DOHH2 (cell line): Measurements from ENCODE around the gene KIRREL3.

Source experiments
- H3F3A ChIP-seq: fragments of 200-600 bp; sonication (generic), shearing (Covaris generic); 2 replicates; pipeline ENCODE4 v1.6.0; 2016; ENCODE audit warnings: antibody characterized with exemption, mild to moderate bottlenecking; ENCODE audit not compliant: control insufficient read depth, insufficient read depth
- H3K27ac ChIP-seq: fragments of 200-600 bp; sonication (generic); 2 replicates; pipeline ENCODE4 v1.5.1; 2014; ENCODE audit warnings: low read depth, mild to moderate bottlenecking, low read length, moderate library complexity
- H3K27me3 ChIP-seq: fragments of 200-600 bp; sonication (generic); 2 replicates; pipeline ENCODE4 v1.6.1; 2014; ENCODE audit warnings: mild to moderate bottlenecking, low read length, mixed read lengths; ENCODE audit not compliant: control insufficient read depth
- H3K36me3 ChIP-seq: fragments of 200-600 bp; sonication (generic); 2 replicates; pipeline ENCODE4 v1.6.1; 2014; ENCODE audit warnings: mild to moderate bottlenecking, low read length, moderate library complexity, mixed read lengths; ENCODE audit not compliant: control insufficient read depth
- H3K4me1 ChIP-seq: fragments of 200-600 bp; sonication (generic); 2 replicates; pipeline ENCODE4 v1.6.1; 2014; ENCODE audit warnings: mild to moderate bottlenecking, low read length, mixed read lengths; ENCODE audit not compliant: control insufficient read depth
- H3K4me2 ChIP-seq: fragments of 200-600 bp; sonication (generic); 2 replicates; pipeline ENCODE4 v1.6.0; 2014; ENCODE audit warnings: mild to moderate bottlenecking, low read length, moderate library complexity
- H3K4me3 ChIP-seq: fragments of 200-600 bp; sonication (generic); 2 replicates; pipeline ENCODE4 v1.5.1; 2014; ENCODE audit warnings: mild to moderate bottlenecking, low read length, mixed read lengths
- H3K79me2 ChIP-seq: fragments of 200-600 bp; sonication (generic); 2 replicates; pipeline ENCODE4 v1.6.1; 2014; ENCODE audit warnings: mild to moderate bottlenecking, low read length, mixed read lengths; ENCODE audit not compliant: control insufficient read depth
- H3K9me2 ChIP-seq: fragments of 200-600 bp; sonication (generic); replicated peaks from 2 replicates; pipeline ENCODE4 v1.6.1; 2014; ENCODE audit warnings: mild to moderate bottlenecking, low read length, mixed read lengths; ENCODE audit not compliant: control insufficient read depth
- H3K9me3 ChIP-seq: fragments of 200-600 bp; sonication (generic); 2 replicates; pipeline ENCODE4 v1.6.1; 2014; ENCODE audit warnings: antibody characterized with exemption, low read length, mixed read lengths; ENCODE audit not compliant: control insufficient read depth, insufficient read depth
- H4K20me1 ChIP-seq: fragments of 200-600 bp; sonication (generic); 2 replicates; pipeline ENCODE4 v1.6.0; 2014; ENCODE audit warnings: low read depth, mild to moderate bottlenecking, antibody characterized with exemption, low read length, moderate library complexity; ENCODE audit not compliant: control insufficient read depth, insufficient read depth
- EZH2phosphoT487 ChIP-seq: fragments of 200-600 bp; sonication (generic); IDR thresholded peaks from 2 replicates; pipeline ENCODE4 v1.6.1; 2017; ENCODE audit warnings: borderline replicate concordance, mild to moderate bottlenecking, antibody characterized with exemption, low read length, moderate library complexity, mixed read lengths
- TF ChIP-seq, protein P1 (sequence below): fragments of 200-600 bp; sonication (generic); IDR thresholded peaks from one replicate; pipeline ENCODE4 v1.5.1; 2014; ENCODE audit warnings: antibody characterized with exemption, mild to moderate bottlenecking, low read depth, low read length; ENCODE audit not compliant: poor library complexity, severe bottlenecking

KIRREL3 gene

DNA sequence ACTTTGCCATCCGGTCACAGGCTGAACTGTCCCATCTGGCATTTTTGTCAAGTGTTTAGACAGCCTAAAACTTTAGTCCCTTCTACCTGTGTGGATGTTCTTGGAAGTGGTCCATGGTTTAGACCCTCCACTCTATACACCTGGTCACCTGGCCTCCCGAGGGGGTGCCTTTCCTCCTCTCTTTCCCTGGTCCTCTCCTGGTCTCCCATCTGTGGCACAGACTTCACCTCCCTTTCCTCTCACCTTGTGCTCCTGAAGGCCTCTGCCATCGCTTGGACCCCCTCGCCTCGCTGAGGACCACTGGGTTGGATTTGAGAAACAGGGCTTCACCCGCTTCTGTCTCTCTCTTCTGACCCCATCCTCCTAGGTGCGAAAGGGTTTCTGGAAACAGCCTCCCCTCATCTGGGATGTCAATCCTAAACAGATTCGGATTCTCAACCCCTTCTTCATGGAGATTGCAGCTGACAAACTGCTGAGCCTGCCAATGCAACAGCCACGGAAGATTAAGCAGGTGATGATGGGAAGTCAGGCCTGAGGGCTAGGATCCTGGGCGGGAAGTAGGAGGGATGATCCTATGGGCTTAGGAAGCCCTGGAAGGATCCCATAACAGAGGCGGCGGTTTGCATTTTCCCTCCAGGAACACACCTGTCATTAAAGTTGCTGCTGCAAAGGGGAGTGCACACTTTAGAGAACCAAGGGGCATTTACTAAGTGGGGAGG, 591.5 kb downstream of the KIRREL3 start:
- Histone ChIP-seq H3K79me2 (no peaks in the 10 kb centered on the region), H3K27me3 (no peaks in the 10 kb centered on the region), H3K4me1 (no peaks in the 10 kb centered on the region), H3K4me2 (no peak overlapping the region), H3K27ac (no peak overlapping the region), H3K4me3 (no peak overlapping the region), H3F3A (no peaks in the 10 kb centered on the region), H3K9me3 (no peaks in the 10 kb centered on the region), H3K9me2 (no peaks in the 10 kb centered on the region), H3K36me3 (no peaks in the 10 kb centered on the region), H4K20me1 (peaks cover 3% of the 10 kb centered on the region; the same call in 1 of the 2 replicates)
- TF ChIP-seq, protein P1, sequence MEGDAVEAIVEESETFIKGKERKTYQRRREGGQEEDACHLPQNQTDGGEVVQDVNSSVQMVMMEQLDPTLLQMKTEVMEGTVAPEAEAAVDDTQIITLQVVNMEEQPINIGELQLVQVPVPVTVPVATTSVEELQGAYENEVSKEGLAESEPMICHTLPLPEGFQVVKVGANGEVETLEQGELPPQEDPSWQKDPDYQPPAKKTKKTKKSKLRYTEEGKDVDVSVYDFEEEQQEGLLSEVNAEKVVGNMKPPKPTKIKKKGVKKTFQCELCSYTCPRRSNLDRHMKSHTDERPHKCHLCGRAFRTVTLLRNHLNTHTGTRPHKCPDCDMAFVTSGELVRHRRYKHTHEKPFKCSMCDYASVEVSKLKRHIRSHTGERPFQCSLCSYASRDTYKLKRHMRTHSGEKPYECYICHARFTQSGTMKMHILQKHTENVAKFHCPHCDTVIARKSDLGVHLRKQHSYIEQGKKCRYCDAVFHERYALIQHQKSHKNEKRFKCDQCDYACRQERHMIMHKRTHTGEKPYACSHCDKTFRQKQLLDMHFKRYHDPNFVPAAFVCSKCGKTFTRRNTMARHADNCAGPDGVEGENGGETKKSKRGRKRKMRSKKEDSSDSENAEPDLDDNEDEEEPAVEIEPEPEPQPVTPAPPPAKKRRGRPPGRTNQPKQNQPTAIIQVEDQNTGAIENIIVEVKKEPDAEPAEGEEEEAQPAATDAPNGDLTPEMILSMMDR = no peak
- no peak for TF ChIP-seq EZH2phosphoT487

GRCh38 chr11:126408496-126408895, 592.1 kb downstream of the KIRREL3 start:
- Histone ChIP-seq H3F3A (no peaks in the 10 kb centered on the region), H3K9me2 (no peaks in the 10 kb centered on the region), H3K79me2 (no peaks in the 10 kb centered on the region), H3K4me3 (no peak overlapping the region), H4K20me1 (peaks cover 3% of the 10 kb centered on the region; the same call in 1 of the 2 replicates), H3K4me2 (no peak overlapping the region), H3K9me3 (no peaks in the 10 kb centered on the region), H3K36me3 (no peaks in the 10 kb centered on the region), H3K4me1 (no peaks in the 10 kb centered on the region), H3K27me3 (no peaks in the 10 kb centered on the region), H3K27ac (no peak overlapping the region)
- TF ChIP-seq, protein P1 = no peak
- no peak for TF ChIP-seq EZH2phosphoT487

- no peaks in the 10 kb centered on the region for H3K27me3 ChIP-seq
- peaks cover 3% of the 10 kb centered on the region; the same call in 1 of the 2 replicates for H4K20me1 ChIP-seq
- H3K27ac ChIP-seq = no peak overlapping the region
- no peaks in the 10 kb centered on the region for H3K79me2 ChIP-seq
- H3K9me3 ChIP-seq = no peaks in the 10 kb centered on the region
- no peak overlapping the region for H3K4me2 ChIP-seq
- no peaks in the 10 kb centered on the region for H3K36me3 ChIP-seq
- H3K9me2 ChIP-seq = no peaks in the 10 kb centered on the region
- H3F3A ChIP-seq = no peaks in the 10 kb centered on the region
- H3K4me1 ChIP-seq = no peaks in the 10 kb centered on the region
- H3K4me3 ChIP-seq = no peak overlapping the region
- TF ChIP-seq EZH2phosphoT487 = no peak
- TF ChIP-seq, protein P1 = no peak
Measured at GRCh38 chr11:126407682-126408288, 592.8 kb downstream of the KIRREL3 start.
